ENCODE measurements around the gene RAPGEF4. TPM values are rescaled to one million over a fixed set of nuclear protein-coding genes. Genes with fewer than 3 reads are reported as not detected.

Gene RAPGEF4
- total and polyA plus RNA-seq, 2 of the 8 experiments (the other 6 are each of a cell fraction or from before 2014, with no cell fraction given): 1.2 to 2.6 TPM

GRCh38 chr2:172843266-172843582 lies 107.6 kb downstream of the RAPGEF4 start:
- Histone ChIP-seq H3K23me2 (ENCODE audit: low read depth, low read length) (no peaks in the 10 kb centered on the region; the same call in 1 of the 2 replicates), H3K4me3 (ENCODE audit: extremely low read depth in 1 of 4, insufficient read depth in 2 of 4, low read depth in 3 of 4, low read length in 4 of 4) (no peak overlapping the region), H2AFZ (ENCODE audit: low read length) (no peak overlapping the region), H3K79me2 (ENCODE audit: control insufficient read depth in 1 of 2, insufficient read depth in 2 of 2, low read length in 2 of 2) (no peaks in the 10 kb centered on the region), H2BK15ac (ENCODE audit: low read length) (no peak overlapping the region), H2BK120ac (replicated peaks; ENCODE audit: low read depth, low read length) (no peak overlapping the region), H2BK12ac (ENCODE audit: low read depth, low read length) (no peak overlapping the region), H3K27ac (ENCODE audit: low read depth, low read length) (no peak overlapping the region), H3K4me1 (replicated peaks in 1 of 4; ENCODE audit: control insufficient read depth in 3 of 4, insufficient read depth in 4 of 4, low read length in 3 of 4) (no peaks in the 10 kb centered on the region), H2BK20ac (ENCODE audit: low read length) (no peak overlapping the region), H4K20me1 (replicated peaks in 1 of 2; ENCODE audit: control insufficient read depth in 1 of 2, insufficient read depth in 2 of 2, low read length in 2 of 2) (no peaks in the 10 kb centered on the region), H4K91ac (replicated peaks; ENCODE audit: insufficient read length, low read length) (no peak overlapping the region), H3K9ac (replicated peaks in 1 of 4; ENCODE audit: extremely low read depth in 1 of 4, low read depth in 3 of 4, low read length in 3 of 4) (no peak overlapping the region), H3K9me3 (ENCODE audit: insufficient read depth in 2 of 2, low read depth in 1 of 2, low read length in 1 of 2) (no peaks in the 10 kb centered on the region), H3K36me3 (ENCODE audit: control insufficient read depth in 2 of 4, insufficient read depth in 4 of 4, low read length in 3 of 4) (no peaks in the 10 kb centered on the region), H2BK5ac (ENCODE audit: low read depth, low read length) (no peak overlapping the region), H4K8ac (ENCODE audit: extremely low read depth, insufficient read depth, low read length) (no peak overlapping the region), H3K27me3 (replicated peaks in 1 of 4; ENCODE audit: control insufficient read depth in 3 of 4, extremely low read depth in 1 of 4, insufficient read depth in 3 of 4, low read length in 3 of 4) (no peaks in the 10 kb centered on the region), H3K4me2 (ENCODE audit: insufficient read depth in 1 of 2, low read depth in 2 of 2, low read length in 2 of 2) (no peak overlapping the region), H2AK5ac (ENCODE audit: low read depth, low read length) (no peak overlapping the region), H3K14ac (ENCODE audit: insufficient read length) (no peak overlapping the region), H3K4ac (replicated peaks; ENCODE audit: insufficient read length, low read depth, low read length) (no peak overlapping the region), H3K56ac (replicated peaks; ENCODE audit: insufficient read length, low read depth, low read length) (no peak overlapping the region), H3K79me1 (ENCODE audit: low read depth, low read length) (no peaks in the 10 kb centered on the region), H4K5ac (ENCODE audit: insufficient read length, low read depth, low read length) (no peak overlapping the region), H3K18ac (ENCODE audit: extremely low read depth, low read length) (no peak overlapping the region), H3K23ac (ENCODE audit: insufficient read length) (no peak overlapping the region)
- DNase-seq (ENCODE audit: low read depth in 1 of 2, low spot score in 2 of 2) (no peak), FAIRE-seq (no peak)
- ChIA-PET CTCF (ENCODE audit: partially characterized antibody) (interaction anchor here (0.9 to 1.8 kb wide), 3 partner anchors 8 to 89 kb away, joined by 3 to 6 read pairs (median 4); no protein-coding TSS in a partner anchor), POLR2A (ENCODE audit: partially characterized antibody) (no interaction called here)
- WGBS, 2 experiments (ENCODE audit: extremely low coverage in 1 of 2, insufficient coverage in 1 of 2, insufficient read length in 1 of 2, insufficient replicate concordance in 2 of 2, low coverage in 1 of 2, low lambda C conversion rate in 2 of 2, missing lambda C conversion rate in 1 of 2): 84% methylated on average over 1 of the region's 1 CpG; no CpG with 5 or more reads in 1 of the 2 experiments
- TF ChIP-seq SAP30 (IDR thresholded peaks at IDR 0.05; ENCODE audit: insufficient read depth, insufficient replicate concordance, low read length) (no peak), CTBP2 (IDR thresholded peaks at IDR 0.05; ENCODE audit: borderline replicate concordance, insufficient read depth, insufficient read length, low read length) (no peak), NRF1 (IDR thresholded peaks at IDR 0.05; ENCODE audit: low read depth, low read length) (no peak)

All from H1 (cell line).